ENCODE data around the gene DPH3. TPM values are rescaled to one million over a fixed set of nuclear protein-coding genes. Genes with fewer than 3 reads are reported as not detected.

DPH3 gene
- total and polyA plus RNA-seq, 9 of the 15 experiments (the other 6 are each of a cell fraction or from before 2014, with no cell fraction given), result 15.9 to 131 (median 38.7) TPM

GRCh38 chr3:16290007-16290826 is 25.5 kb upstream of the DPH3 start (continued):
- TF ChIP-seq RERE (CRISPR knock-in tag; IDR thresholded peaks at IDR 0.05; ENCODE audit: borderline replicate concordance) (no peak), HMGN3 (IDR thresholded peaks at IDR 0.05; ENCODE audit: borderline replicate concordance, extremely low read depth, insufficient read length, low read depth, low read length) (no peak), DPF2 (IDR thresholded peaks at IDR 0.05) (no peak), NR2F6 (CRISPR knock-in tag; IDR thresholded peaks at IDR 0.05) (no peak), XRCC3 (IDR thresholded peaks at IDR 0.05) (no peak), ZNF655 (CRISPR knock-in tag; IDR thresholded peaks at IDR 0.05) (no peak)

Data from K562 (cell line).